WTC11 (cell line): ENCODE results near the gene EEA1. TPM values are rescaled to one million over a fixed set of nuclear protein-coding genes. Genes with fewer than 3 reads are reported as not detected.

Source experiments
- ATAC-seq: fragments of 200-7000 bp; cut with Tn5 transposase; 2 replicates; pipeline ENCODE4 v1.10.0; 2021; ENCODE audit warnings: mild to moderate bottlenecking, moderate library complexity
- CTCF ChIA-PET: fragments of 300-600 bp; sonication (Branson Sonifier 250); formaldehyde crosslinking; loops from one replicate; lab custom pipeline; 2021; ENCODE audit warnings: antibody characterized with exemption; lab: Charles Lee
- POLR2A ChIA-PET: fragments of 350-600 bp; sonication (Branson Sonifier 250); formaldehyde crosslinking; loops from one replicate; lab custom pipeline; 2021; ENCODE audit warnings: antibody characterized with exemption; lab: Charles Lee
- DNase-seq: peaks from one replicate; pipeline ENCODE4 v3.0.0; 2021; ENCODE audit warnings: low spot score
- H3K27ac Mint-ChIP-seq: 2 replicates; pipeline ENCODE4 v1.8.0; 2021; ENCODE audit warnings: mixed read lengths
- H3K27me3 Mint-ChIP-seq: 2 replicates; pipeline ENCODE4 v1.8.0; 2021; ENCODE audit warnings: low read depth, mild to moderate bottlenecking, moderate library complexity, mixed read lengths
- H3K36me3 Mint-ChIP-seq: 2 replicates; pipeline ENCODE4 v1.8.0; 2021; ENCODE audit warnings: mixed read lengths
- H3K4me1 Mint-ChIP-seq: 2 replicates; pipeline ENCODE4 v1.8.0; 2022; ENCODE audit warnings: mixed read lengths
- H3K4me3 Mint-ChIP-seq: 2 replicates; pipeline ENCODE4 v1.8.0; 2021; ENCODE audit warnings: mild to moderate bottlenecking, moderate library complexity, mixed read lengths
- H3K9me3 Mint-ChIP-seq: 2 replicates; pipeline ENCODE4 v1.8.0; 2021; ENCODE audit warnings: mixed read lengths
- ELF4 ChIP-seq: sonication (generic); formaldehyde crosslinking; IDR thresholded peaks from 2 replicates; pipeline ENCODE4 v1.8.1; 2022; ENCODE audit warnings: low read depth, mild to moderate bottlenecking, moderate library complexity, missing genetic modification reagents
- EMX1 ChIP-seq: fragments of 250-450 bp; sonication (Bioruptor Pico); IDR thresholded peaks from 2 replicates; pipeline ENCODE4 v1.8.0; 2021; ENCODE audit warnings: mild to moderate bottlenecking
- ETV6 ChIP-seq: sonication (generic); formaldehyde crosslinking; IDR thresholded peaks from 2 replicates; pipeline ENCODE4 v1.8.1; 2022; ENCODE audit warnings: mild to moderate bottlenecking, missing genetic modification reagents
- FOXK1 ChIP-seq: sonication (generic); formaldehyde crosslinking; IDR thresholded peaks from 2 replicates; pipeline ENCODE4 v1.8.0; 2022; ENCODE audit warnings: mild to moderate bottlenecking, moderate library complexity, missing genetic modification reagents
- FOXP1 ChIP-seq: sonication (generic); formaldehyde crosslinking; IDR thresholded peaks from 2 replicates; pipeline ENCODE4 v1.8.0; 2022; ENCODE audit warnings: missing genetic modification reagents, mild to moderate bottlenecking, moderate library complexity, borderline replicate concordance
- NFATC4 ChIP-seq: fragments of 250-450 bp; sonication (Bioruptor Pico); IDR thresholded peaks from 2 replicates; pipeline ENCODE4 v1.9.0; 2021; ENCODE audit warnings: mild to moderate bottlenecking
- NFE2L1 ChIP-seq: sonication (generic); formaldehyde crosslinking; IDR thresholded peaks from 2 replicates; pipeline ENCODE4 v1.8.1; 2023; ENCODE audit warnings: missing genetic modification reagents
- SMAD4 ChIP-seq: sonication (generic); formaldehyde crosslinking; IDR thresholded peaks from 2 replicates; pipeline ENCODE4 v1.8.0; 2022; ENCODE audit warnings: mild to moderate bottlenecking, missing genetic modification reagents
- SOX15 ChIP-seq: fragments of 250-450 bp; sonication (Bioruptor Pico); IDR thresholded peaks from 2 replicates; pipeline ENCODE4 v1.9.0; 2021; ENCODE audit warnings: mild to moderate bottlenecking
- TCF7 ChIP-seq: sonication (generic); formaldehyde crosslinking; IDR thresholded peaks from 2 replicates; pipeline ENCODE4 v1.8.0; 2022; ENCODE audit warnings: mild to moderate bottlenecking, low read depth, missing genetic modification reagents, moderate library complexity
- ZNF317 ChIP-seq: sonication (generic); formaldehyde crosslinking; IDR thresholded peaks from 2 replicates; pipeline ENCODE4 v1.8.1; 2023; ENCODE audit warnings: low read depth, mild to moderate bottlenecking, moderate library complexity, missing genetic modification reagents, borderline replicate concordance
- ZNF416 ChIP-seq: fragments of 250-450 bp; sonication (Bioruptor Pico); IDR thresholded peaks from 2 replicates; pipeline ENCODE4 v1.9.0; 2021; ENCODE audit warnings: mild to moderate bottlenecking, inconsistent platforms
- ZNF671 ChIP-seq: fragments of 250-450 bp; sonication (Bioruptor Pico); IDR thresholded peaks from 2 replicates; pipeline ENCODE4 v1.8.0; 2021; ENCODE audit warnings: mild to moderate bottlenecking
- total RNA-seq: library from RNA; stranded (reverse); gene quantifications from 3 replicates; pipeline ENCODE4 v1.2.3, GENCODE V29; 2021
- TF ChIP-seq, protein P1 (sequence below): fragments of 250-450 bp; sonication (Bioruptor Pico); IDR thresholded peaks from 2 replicates; pipeline ENCODE4 v2.1.2; 2022; ENCODE audit warnings: mild to moderate bottlenecking, moderate library complexity
- TF ChIP-seq, protein P2 (sequence below): sonication (generic); formaldehyde crosslinking; IDR thresholded peaks from 2 replicates; pipeline ENCODE4 v1.8.1; 2023; ENCODE audit warnings: mild to moderate bottlenecking, missing genetic modification reagents, moderate library complexity
- TF ChIP-seq, protein P3 (sequence below): sonication (generic); formaldehyde crosslinking; IDR thresholded peaks from 2 replicates; pipeline ENCODE4 v1.8.0; 2022; ENCODE audit warnings: missing genetic modification reagents
- TF ChIP-seq, protein P4 (sequence below): fragments of 250-450 bp; sonication (Bioruptor Pico); IDR thresholded peaks from 2 replicates; pipeline ENCODE4 v1.9.0; 2021; ENCODE audit warnings: moderate library complexity, mild to moderate bottlenecking, inconsistent platforms, borderline replicate concordance
- TF ChIP-seq, protein P5 (sequence below): sonication (generic); formaldehyde crosslinking; IDR thresholded peaks from 2 replicates; pipeline ENCODE4 v1.8.1; 2023; ENCODE audit warnings: mild to moderate bottlenecking, missing genetic modification reagents

EEA1 gene
- total RNA-seq, 1 experiment from 2014 or later = 20.3 TPM

DNA sequence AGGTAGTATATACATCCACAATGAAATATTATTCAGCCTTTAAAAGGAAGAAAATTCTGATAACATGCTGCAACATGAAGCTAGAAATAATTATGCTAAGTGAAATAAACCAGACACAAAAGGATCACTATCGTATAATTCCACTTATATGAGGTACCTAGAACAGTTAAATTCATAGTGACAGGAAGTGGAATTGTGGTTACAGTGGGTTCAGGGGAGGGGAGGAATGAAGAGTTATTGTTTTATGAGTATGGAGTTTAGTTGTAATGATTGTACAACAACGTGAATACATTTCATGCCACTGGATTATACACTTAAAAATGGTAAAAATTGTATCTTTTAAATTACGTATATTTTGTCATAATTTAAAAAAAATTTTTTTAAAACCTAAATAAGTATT lies 21.0 kb downstream of the EEA1 start (continued):
- no peak for TF ChIP-seq ZNF317 (CRISPR knock-in tag)

DNA sequence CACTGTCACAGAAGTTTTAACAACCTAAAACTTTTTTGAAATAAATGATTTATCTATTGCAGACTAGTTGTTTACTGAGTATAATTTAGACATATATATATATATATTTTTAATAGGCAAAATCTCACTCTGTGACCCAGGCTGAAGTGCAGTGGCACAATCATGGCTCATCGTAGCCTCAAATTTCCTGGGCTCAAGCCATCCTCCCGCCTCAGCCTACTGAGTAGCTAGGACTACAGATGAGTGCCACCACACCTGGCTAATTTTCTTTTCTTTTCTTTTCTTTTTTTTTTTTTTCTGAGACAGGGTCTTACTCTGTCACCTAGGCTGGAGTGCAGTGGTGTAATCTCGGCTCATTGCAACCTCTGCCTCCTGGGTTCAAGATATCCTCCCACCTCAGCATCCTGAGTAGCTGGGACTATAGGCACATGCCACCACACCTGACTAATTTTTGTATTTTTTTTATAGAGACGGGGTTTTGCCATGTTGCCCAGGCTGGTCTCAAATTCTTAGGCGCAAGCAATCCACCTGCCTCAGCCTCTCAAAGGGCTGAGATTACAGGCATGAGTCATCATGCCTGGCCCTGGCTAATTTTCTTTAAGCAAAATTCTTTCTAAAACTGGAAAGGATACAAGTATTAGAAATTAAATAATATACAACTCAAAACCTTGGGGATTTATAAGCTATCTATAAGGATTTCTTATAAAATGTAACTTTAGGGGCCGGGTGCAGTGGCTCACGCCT lies 23.1 kb downstream of the EEA1 start:
- Mint-ChIP-seq H3K4me1 (peaks cover 11% of the 10 kb centered on the region), H3K4me3 (no peak overlapping the region), H3K36me3 (peaks cover 15% of the 10 kb centered on the region), H3K27ac (no peak overlapping the region), H3K9me3 (peaks cover 14% of the 10 kb centered on the region), H3K27me3 (no peaks in the 10 kb centered on the region)
- no peak for ATAC-seq
- ChIA-PET CTCF (interaction anchor here (1.4 kb wide), 1 partner anchor 21 kb away, joined by 3 read pairs; no protein-coding TSS in a partner anchor), POLR2A (no interaction called here)
- no peak for TF ChIP-seq ELF4 (CRISPR knock-in tag)
- TF ChIP-seq, protein P1, sequence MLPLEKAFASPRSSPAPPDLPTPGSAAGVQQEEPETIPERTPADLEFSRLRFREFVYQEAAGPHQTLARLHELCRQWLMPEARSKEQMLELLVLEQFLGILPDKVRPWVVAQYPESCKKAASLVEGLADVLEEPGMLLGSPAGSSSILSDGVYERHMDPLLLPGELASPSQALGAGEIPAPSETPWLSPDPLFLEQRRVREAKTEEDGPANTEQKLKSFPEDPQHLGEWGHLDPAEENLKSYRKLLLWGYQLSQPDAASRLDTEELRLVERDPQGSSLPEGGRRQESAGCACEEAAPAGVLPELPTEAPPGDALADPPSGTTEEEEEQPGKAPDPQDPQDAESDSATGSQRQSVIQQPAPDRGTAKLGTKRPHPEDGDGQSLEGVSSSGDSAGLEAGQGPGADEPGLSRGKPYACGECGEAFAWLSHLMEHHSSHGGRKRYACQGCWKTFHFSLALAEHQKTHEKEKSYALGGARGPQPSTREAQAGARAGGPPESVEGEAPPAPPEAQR (CRISPR knock-in tag) = no peak
- TF ChIP-seq FOXP1 (CRISPR knock-in tag) = no peak
- TF ChIP-seq, protein P2, sequence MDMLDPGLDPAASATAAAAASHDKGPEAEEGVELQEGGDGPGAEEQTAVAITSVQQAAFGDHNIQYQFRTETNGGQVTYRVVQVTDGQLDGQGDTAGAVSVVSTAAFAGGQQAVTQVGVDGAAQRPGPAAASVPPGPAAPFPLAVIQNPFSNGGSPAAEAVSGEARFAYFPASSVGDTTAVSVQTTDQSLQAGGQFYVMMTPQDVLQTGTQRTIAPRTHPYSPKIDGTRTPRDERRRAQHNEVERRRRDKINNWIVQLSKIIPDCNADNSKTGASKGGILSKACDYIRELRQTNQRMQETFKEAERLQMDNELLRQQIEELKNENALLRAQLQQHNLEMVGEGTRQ = no peak
- TF ChIP-seq, protein P3, sequence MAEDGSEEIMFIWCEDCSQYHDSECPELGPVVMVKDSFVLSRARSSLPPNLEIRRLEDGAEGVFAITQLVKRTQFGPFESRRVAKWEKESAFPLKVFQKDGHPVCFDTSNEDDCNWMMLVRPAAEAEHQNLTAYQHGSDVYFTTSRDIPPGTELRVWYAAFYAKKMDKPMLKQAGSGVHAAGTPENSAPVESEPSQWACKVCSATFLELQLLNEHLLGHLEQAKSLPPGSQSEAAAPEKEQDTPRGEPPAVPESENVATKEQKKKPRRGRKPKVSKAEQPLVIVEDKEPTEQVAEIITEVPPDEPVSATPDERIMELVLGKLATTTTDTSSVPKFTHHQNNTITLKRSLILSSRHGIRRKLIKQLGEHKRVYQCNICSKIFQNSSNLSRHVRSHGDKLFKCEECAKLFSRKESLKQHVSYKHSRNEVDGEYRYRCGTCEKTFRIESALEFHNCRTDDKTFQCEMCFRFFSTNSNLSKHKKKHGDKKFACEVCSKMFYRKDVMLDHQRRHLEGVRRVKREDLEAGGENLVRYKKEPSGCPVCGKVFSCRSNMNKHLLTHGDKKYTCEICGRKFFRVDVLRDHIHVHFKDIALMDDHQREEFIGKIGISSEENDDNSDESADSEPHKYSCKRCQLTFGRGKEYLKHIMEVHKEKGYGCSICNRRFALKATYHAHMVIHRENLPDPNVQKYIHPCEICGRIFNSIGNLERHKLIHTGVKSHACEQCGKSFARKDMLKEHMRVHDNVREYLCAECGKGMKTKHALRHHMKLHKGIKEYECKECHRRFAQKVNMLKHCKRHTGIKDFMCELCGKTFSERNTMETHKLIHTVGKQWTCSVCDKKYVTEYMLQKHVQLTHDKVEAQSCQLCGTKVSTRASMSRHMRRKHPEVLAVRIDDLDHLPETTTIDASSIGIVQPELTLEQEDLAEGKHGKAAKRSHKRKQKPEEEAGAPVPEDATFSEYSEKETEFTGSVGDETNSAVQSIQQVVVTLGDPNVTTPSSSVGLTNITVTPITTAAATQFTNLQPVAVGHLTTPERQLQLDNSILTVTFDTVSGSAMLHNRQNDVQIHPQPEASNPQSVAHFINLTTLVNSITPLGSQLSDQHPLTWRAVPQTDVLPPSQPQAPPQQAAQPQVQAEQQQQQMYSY = no peak
- no peak for TF ChIP-seq TCF7 (CRISPR knock-in tag)
- no peak for TF ChIP-seq SMAD4 (CRISPR knock-in tag)
- no peak for TF ChIP-seq FOXK1
- TF ChIP-seq SOX15 (CRISPR knock-in tag) = no peak
- TF ChIP-seq, protein P4, sequence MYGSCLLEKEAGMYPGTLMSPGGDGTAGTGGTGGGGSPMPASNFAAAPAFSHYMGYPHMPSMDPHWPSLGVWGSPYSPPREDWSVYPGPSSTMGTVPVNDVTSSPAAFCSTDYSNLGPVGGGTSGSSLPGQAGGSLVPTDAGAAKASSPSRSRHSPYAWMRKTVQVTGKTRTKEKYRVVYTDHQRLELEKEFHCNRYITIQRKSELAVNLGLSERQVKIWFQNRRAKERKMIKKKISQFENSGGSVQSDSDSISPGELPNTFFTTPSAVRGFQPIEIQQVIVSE (CRISPR knock-in tag) = no peak
- no peak for TF ChIP-seq ZNF671 (CRISPR knock-in tag)
- TF ChIP-seq NFE2L1 (CRISPR knock-in tag) = no peak
- TF ChIP-seq ETV6 (CRISPR knock-in tag) = no peak
- TF ChIP-seq ZNF416 (CRISPR knock-in tag) = no peak
- TF ChIP-seq NFATC4 (CRISPR knock-in tag) = no peak
- no peak for TF ChIP-seq EMX1 (CRISPR knock-in tag)
- TF ChIP-seq, protein P5, sequence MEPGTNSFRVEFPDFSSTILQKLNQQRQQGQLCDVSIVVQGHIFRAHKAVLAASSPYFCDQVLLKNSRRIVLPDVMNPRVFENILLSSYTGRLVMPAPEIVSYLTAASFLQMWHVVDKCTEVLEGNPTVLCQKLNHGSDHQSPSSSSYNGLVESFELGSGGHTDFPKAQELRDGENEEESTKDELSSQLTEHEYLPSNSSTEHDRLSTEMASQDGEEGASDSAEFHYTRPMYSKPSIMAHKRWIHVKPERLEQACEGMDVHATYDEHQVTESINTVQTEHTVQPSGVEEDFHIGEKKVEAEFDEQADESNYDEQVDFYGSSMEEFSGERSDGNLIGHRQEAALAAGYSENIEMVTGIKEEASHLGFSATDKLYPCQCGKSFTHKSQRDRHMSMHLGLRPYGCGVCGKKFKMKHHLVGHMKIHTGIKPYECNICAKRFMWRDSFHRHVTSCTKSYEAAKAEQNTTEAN = no peak
- no peak for DNase-seq
